ENCODE measurements around the gene ABI3BP. TPM values are rescaled to one million over a fixed set of nuclear protein-coding genes. Genes with fewer than 3 reads are reported as not detected.

Gene ABI3BP
- total RNA-seq, 1 experiment from 2014 or later, result 0.15 TPM

- TF ChIP-seq CTCF (IDR thresholded peaks at IDR 0.05 in 2 of 3, conservative IDR thresholded peaks at IDR 0.05 in 1 of 3; ENCODE audit: borderline replicate concordance in 1 of 3, insufficient read depth in 1 of 3, low read depth in 2 of 3, low read length in 2 of 3) (no peak), TCF7L2 (IDR thresholded peaks at IDR 0.05; ENCODE audit: borderline replicate concordance, extremely low read depth, insufficient read depth, insufficient read length) (no peak)
Measured at GRCh38 chr3:100864471-100865250, 128.6 kb downstream of the ABI3BP start (continued).

GRCh38 chr3:100857863-100858262 lies 135.4 kb downstream of the ABI3BP start:
- ChIA-PET RAD21 (ENCODE audit: low non-redundant PET in 1 of 2, low total read pairs in 2 of 2, uncharacterized antibody in 2 of 2, unreplicated experiment in 2 of 2) (no interaction called here), POLR2A (no interaction called here)
- ATAC-seq, result no peak

More at GRCh38 chr3:100857863-100858262, 135.4 kb downstream of the ABI3BP start:
- H3K36me3 ChIP-seq (ENCODE audit: control insufficient read depth in 1 of 2, insufficient read depth in 2 of 2, low read length in 2 of 2), result no peaks in the 10 kb centered on the region
- H3K9ac ChIP-seq (ENCODE audit: low read length), result no peak overlapping the region
- no peak overlapping the region for H3K4me2 ChIP-seq (ENCODE audit: low read length)
- H3K4me3 ChIP-seq (replicated peaks in 1 of 2; ENCODE audit: low read depth in 1 of 2, low read length in 2 of 2), result no peak overlapping the region
- intact Hi-C loops (cut with micrococcal nuclease), result no loop called here
- H3K9me2 ChIP-seq (ENCODE audit: insufficient read depth), result no peaks in the 10 kb centered on the region
- H3K79me2 ChIP-seq (ENCODE audit: insufficient read depth, low read length), result no peaks in the 10 kb centered on the region
- no peaks in the 10 kb centered on the region for H3K9me3 ChIP-seq (ENCODE audit: control insufficient read depth in 1 of 2, insufficient read depth in 1 of 2, low read depth in 1 of 2, low read length in 2 of 2)
- DNase-seq (ENCODE audit: low read depth, low spot score), result no peak
- H3K27me3 ChIP-seq (ENCODE audit: insufficient read depth, low read length), result no peaks in the 10 kb centered on the region
- H3K27ac ChIP-seq (ENCODE audit: low read depth, low read length), result no peak overlapping the region
- no TSS peak for BruUV-seq (replicated peaks)
- no peak overlapping the region for H2AFZ ChIP-seq (ENCODE audit: low read depth, low read length, poor library complexity, severe bottlenecking)
- CTCF ChIA-PET, result no interaction called here
- H3K4me1 ChIP-seq (ENCODE audit: control insufficient read depth in 1 of 2, insufficient read depth in 2 of 2, low read length in 2 of 2), result no peaks in the 10 kb centered on the region
- H4K20me1 ChIP-seq (ENCODE audit: insufficient read depth), result no peaks in the 10 kb centered on the region
- no peak for TF ChIP-seq ZFX (IDR thresholded peaks at IDR 0.05)
- TF ChIP-seq ZBTB33 (IDR thresholded peaks at IDR 0.05; ENCODE audit: extremely low read depth, insufficient replicate concordance, low read length), result no peak
- TF ChIP-seq ZNF274 (IDR thresholded peaks at IDR 0.05; ENCODE audit: low read depth, low read length), result no peak
- TF ChIP-seq REST (IDR thresholded peaks at IDR 0.05; ENCODE audit: low read depth), result no peak
- no peak for TF ChIP-seq FOSL1 (IDR thresholded peaks at IDR 0.05; ENCODE audit: low read depth)
- TF ChIP-seq ELF1 (IDR thresholded peaks at IDR 0.05; ENCODE audit: borderline replicate concordance, low read depth), result no peak
- TF ChIP-seq JUND (IDR thresholded peaks at IDR 0.05), result no peak
- no peak for TF ChIP-seq EZH2 (IDR thresholded peaks at IDR 0.05)
- no peak for TF ChIP-seq SP1 (IDR thresholded peaks at IDR 0.05; ENCODE audit: low read depth)
- TF ChIP-seq EGR1 (IDR thresholded peaks at IDR 0.05; ENCODE audit: low read depth), result no peak
- TF ChIP-seq CBX3 (IDR thresholded peaks at IDR 0.05; ENCODE audit: low read depth), result no peak
- TF ChIP-seq POLR2AphosphoS5 (IDR thresholded peaks at IDR 0.05; ENCODE audit: low read depth, low read length), result no peak
- TF ChIP-seq SRF (IDR thresholded peaks at IDR 0.05; ENCODE audit: low read depth), result no peak
- TF ChIP-seq EZH2phosphoT487 (IDR thresholded peaks at IDR 0.05; ENCODE audit: borderline replicate concordance), result no peak
- TF ChIP-seq RAD21 (IDR thresholded peaks at IDR 0.05; ENCODE audit: low read depth), result no peak
- no peak for TF ChIP-seq ATF3 (IDR thresholded peaks at IDR 0.05)
